ENCODE results near the gene WWOX.
A peak's percentile ranks its signal among the peaks of the same experiment; 100 is the strongest.

WWOX gene

DNA sequence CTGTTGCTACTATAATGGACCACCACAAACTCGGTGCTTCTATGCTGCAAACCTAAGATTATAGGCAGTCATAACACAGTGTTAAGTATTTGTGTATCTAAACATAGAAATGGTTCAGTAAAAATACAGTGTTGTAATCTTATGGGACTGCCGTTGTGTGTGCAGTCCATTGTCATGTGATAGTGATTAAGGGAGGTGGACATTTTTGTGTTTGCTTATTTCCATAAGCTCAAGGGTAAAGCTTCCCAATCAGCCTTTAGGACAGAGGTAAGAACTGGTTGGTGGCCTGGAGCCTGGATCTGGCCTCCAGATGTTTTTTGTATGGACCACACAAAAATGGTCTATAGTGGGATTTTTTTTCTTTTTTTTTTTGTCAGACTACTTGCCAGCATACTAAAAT, 29.9 kb downstream of the WWOX start:
- TF ChIP-seq, protein P1, sequence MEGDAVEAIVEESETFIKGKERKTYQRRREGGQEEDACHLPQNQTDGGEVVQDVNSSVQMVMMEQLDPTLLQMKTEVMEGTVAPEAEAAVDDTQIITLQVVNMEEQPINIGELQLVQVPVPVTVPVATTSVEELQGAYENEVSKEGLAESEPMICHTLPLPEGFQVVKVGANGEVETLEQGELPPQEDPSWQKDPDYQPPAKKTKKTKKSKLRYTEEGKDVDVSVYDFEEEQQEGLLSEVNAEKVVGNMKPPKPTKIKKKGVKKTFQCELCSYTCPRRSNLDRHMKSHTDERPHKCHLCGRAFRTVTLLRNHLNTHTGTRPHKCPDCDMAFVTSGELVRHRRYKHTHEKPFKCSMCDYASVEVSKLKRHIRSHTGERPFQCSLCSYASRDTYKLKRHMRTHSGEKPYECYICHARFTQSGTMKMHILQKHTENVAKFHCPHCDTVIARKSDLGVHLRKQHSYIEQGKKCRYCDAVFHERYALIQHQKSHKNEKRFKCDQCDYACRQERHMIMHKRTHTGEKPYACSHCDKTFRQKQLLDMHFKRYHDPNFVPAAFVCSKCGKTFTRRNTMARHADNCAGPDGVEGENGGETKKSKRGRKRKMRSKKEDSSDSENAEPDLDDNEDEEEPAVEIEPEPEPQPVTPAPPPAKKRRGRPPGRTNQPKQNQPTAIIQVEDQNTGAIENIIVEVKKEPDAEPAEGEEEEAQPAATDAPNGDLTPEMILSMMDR (IDR thresholded peaks at IDR 0.05): no peak
- H3K27ac ChIP-seq: no peak overlapping the region
- no peak for DNase-seq (ENCODE audit: low spot score)
- H3K4me3 ChIP-seq: peak overlapping the region; percentile 1

DNA sequence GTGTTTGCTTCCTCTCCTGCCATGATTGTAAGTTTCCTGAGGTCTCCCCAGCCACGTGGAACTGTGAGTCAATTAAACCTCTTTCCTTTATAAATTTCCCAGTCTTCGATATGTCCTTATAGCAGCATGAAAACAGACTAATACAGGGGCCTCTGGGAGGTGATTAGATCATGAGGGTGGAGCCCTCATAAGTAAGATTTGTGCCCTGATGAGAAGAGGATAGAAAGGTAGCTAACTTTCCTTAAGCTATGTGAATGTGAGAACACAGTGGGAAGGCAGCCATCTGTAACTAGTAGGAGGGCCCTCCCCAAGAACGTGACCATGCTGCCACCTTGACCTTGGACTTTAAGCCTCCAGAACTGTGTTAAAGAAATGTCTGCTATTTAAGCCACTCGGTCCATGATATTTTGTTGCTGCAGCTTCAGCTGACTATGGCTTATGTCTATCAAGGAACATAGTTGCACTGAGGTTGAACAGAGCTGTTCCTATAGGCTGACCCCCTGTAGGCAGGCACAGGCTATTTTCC, 30.7 kb downstream of the WWOX start:
- Histone ChIP-seq H3K27ac (no peak overlapping the region), H3K4me3 (no peak overlapping the region)
- no peak for DNase-seq (ENCODE audit: low spot score)
- TF ChIP-seq, protein P1 (IDR thresholded peaks at IDR 0.05): no peak

- TF ChIP-seq, protein P1 (IDR thresholded peaks at IDR 0.05): no peak
- H3K4me3 ChIP-seq: no peak overlapping the region
- H3K27ac ChIP-seq: no peak overlapping the region
- DNase-seq (ENCODE audit: low spot score): no peak
These were observed 31.5 kb downstream of the WWOX start for GRCh38 chr16:78130950-78131349.

DNA sequence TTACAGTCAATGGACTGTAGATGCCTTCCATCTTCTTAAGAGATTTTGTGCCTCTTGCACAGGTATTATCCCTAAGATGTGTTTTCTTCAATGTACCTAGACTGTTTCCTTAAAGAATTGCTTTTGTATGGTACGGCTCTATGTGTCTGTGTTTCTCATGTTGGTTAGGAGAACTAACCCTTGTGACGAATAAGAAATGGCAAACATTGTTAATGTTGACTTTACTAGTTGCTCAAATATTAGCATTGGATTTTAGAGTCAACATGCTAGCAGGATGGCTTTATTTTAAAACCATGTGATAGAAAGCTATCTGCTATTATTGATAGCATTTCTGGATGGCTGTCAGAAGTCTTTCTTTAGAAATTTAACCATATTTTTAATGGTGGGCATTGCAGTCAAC, 34.5 kb downstream of the WWOX start:
- TF ChIP-seq, protein P1 (IDR thresholded peaks at IDR 0.05): no peak
- DNase-seq (ENCODE audit: low spot score): no peak
- no peak overlapping the region for H3K27ac ChIP-seq
- no peak overlapping the region for H3K4me3 ChIP-seq

GRCh38 chr16:78134944-78135619, 35.6 kb downstream of the WWOX start:
- H3K4me3 ChIP-seq: no peak overlapping the region

GRCh38 chr16:78137179-78137578, 37.7 kb downstream of the WWOX start:
- TF ChIP-seq, protein P1 (IDR thresholded peaks at IDR 0.05): no peak
- no peak for DNase-seq (ENCODE audit: low spot score)
- Histone ChIP-seq H3K27ac (no peak overlapping the region), H3K4me3 (no peak overlapping the region)

More at GRCh38 chr16:78134944-78135619, 35.6 kb downstream of the WWOX start:
- no peak overlapping the region for H3K27ac ChIP-seq
- no peak for DNase-seq (ENCODE audit: low spot score)
- TF ChIP-seq, protein P1 (IDR thresholded peaks at IDR 0.05): no peak

All from coronary artery (tissue), 2 donors.